HS-5 (cell line): Measurements from ENCODE around the gene NYAP2.

Experiments
- DNase-seq: peaks from one replicate; pipeline ENCODE4 v3.0.0-alpha.2; 2012; ENCODE audit warnings: low read depth

Gene NYAP2

GRCh38 chr2:225630824-225631533 is 231.5 kb downstream of the NYAP2 start:
- DNase-seq: no peak

GRCh38 chr2:225632351-225632750 is 232.8 kb downstream of the NYAP2 start:
- no peak for DNase-seq

DNA sequence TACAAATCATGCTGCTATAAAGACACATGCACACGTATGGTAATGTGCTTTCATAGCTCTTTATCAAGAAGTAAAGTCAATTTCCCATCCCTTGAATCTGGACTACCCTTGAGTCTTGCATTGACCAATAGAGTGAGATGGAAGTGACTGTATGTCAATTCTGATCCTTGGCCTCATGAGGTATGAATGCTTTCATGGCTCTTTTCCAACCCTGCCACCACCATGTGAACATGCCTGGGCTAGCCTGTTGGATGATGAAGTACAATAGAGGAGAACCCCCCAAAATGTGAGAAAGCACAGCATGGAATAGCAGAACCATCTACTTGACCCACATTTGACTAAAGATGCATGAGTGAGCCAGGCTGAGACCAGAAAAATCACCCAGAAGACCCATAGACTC is 237.0 kb downstream of the NYAP2 start:
- DNase-seq: no peak

- DNase-seq: no peak
Observed at GRCh38 chr2:225637259-225637658, 237.7 kb downstream of the NYAP2 start.

DNA sequence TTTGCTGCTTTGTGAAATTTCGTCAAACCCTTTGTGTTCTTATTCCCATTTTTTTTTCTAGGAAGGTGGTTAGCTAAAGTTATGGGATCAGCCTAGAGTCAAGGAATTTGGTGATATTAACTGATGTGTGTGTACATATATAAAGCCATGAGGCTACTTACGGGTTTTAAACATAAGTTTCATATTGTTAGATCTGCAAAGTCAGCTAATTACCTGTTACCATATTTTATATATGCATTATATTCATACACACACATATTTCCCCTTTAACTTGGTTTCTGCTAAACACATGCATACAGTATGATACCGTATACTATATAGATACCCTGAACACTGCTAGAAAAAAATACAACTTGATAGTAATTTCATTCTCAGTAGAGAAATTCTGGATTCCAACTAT is 241.0 kb downstream of the NYAP2 start:
- no peak for DNase-seq

DNA sequence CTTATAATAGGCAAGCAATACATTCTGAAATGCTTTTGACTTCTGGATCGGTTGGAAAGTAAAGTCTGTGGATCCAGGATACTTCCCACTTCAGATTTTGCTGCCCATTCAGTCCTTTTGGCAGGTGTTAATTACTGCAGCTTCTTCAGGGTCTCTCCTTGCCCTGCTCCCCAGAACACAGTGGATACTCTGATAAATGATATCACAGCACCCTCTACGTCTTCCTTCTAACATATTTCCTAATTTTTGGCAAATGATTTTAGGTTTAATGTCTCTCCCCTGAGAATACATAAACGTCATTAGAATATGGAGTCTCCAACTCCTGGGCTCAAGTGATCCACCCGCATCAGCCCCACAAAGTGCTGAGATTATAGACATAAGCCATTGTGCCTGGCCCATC is 249.8 kb downstream of the NYAP2 start:
- DNase-seq: no peak

DNA sequence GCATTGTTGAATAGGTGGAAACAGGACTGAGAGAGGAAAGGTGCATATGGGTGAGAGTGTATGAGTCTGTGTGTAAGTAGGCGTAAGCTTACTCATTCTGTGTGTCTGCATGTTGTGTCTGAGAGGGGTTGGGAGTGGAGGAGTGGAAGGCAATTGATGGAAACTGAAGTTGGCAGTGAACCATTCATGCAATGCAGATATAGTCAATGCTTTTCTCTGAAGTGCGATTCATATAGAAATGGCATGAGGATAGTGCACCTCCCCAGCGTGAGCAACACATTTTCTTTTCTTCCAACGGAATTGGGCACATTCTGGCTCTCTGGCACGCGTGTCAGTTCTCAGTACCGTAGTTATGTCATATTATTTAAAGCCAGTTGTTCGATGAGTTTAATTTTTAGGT is 250.5 kb downstream of the NYAP2 start:
- DNase-seq: no peak

DNA sequence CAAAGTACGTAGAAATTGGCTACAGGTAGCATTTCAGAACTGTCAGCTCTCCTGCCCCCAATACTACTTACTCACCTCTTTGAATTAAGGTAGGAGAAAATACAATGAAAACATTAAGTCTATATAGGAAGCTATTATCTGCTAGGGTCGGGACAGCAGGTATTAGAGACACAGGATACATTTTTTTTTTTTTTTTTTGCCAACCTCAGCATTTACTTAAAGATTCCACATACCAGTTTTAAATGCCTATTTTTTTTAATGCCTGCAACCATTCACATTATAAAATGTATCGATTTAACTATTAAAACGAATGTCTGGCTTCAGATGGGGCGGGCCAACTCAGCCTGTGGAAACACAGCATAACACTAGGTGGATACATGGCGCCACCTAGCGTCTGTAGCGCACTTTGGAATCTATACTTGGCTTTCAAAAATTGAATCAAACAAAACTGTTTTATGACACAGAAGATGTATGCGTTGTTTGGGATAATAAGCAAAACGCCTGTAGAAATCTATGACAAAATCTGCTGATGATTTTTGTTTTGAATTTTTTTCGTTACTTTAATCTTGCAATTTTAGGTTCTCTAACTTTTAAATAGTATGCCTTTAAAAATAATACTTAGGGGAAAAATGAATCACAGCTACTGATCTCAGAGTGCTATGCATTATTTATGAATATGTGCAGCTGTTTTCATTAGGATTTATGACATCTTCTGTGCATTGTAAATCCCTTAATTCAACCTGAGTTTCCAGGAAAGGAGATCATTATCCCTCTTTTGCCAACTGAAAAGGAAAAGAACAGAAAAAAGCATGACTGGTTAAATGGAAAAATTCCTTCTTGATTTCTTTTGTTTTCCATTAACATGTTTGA is 261.0 kb downstream of the NYAP2 start:
- DNase-seq: peak; percentile 49

DNA sequence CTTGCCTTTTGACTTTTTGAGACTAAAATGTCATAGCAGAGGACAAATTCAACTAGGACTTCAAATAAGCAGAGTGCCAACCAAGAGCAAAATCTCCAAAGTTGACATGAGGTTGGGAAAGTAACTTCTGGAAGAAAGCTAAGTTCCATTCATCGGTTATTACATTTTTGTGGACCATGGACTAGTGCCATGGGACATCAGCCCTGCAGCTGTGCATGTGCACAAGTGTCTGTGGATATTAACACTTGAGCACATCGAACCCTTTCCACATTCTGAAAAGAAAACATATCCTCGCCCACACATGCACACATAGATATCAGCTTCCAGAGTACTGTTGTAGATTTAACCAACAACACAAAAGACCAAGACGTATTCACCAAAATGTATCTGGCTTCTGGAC is 262.6 kb downstream of the NYAP2 start:
- no peak for DNase-seq

DNA sequence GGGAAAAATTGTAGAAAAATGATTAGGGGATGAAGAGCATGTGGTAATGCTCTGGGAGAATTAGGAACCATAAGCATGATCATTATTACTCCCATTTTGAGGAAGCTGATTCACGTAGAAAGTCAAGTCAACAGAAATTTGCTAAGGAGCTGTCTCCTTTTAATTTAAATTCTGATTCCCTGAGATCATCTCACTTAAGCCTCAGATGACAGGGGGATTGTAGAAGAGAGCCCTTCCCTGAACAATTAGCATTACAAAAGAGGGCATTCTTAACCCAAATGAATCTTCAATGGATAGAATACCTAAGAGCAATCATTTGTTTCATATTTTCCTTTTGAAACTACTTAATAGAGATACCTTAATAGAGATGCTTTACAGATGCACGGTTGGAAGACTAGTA is 267.9 kb downstream of the NYAP2 start:
- DNase-seq: no peak

DNA sequence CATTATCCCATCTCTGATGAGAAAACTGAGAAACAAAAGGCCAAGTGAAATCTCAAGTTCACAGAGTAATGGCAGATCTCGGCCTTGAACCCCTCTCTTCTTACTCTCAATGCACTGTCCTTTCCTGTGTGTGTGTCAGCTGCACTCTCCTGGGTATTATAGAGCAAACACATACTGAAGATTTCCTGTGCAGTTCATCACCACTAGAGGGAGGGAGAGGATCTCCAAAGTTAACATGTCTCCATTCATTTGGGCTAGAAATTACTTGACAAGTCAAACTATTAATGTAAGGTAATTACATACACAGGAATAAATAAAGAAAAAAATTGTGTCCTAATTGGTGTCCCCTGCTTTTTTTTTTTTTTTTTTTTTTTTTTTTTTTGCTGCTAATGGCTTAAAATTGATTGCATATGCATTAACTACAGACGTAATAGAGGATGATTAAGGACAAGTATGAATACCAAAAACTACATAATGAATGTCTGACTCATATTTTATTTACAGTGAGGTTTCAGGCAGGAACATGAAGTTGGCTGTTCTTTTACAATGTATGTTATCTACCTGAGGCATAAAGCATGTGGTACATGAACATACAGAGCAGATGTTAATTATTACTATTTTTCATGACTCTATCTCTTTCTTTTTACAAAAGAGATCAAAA is 269.2 kb downstream of the NYAP2 start:
- DNase-seq: peak; percentile 66

DNA sequence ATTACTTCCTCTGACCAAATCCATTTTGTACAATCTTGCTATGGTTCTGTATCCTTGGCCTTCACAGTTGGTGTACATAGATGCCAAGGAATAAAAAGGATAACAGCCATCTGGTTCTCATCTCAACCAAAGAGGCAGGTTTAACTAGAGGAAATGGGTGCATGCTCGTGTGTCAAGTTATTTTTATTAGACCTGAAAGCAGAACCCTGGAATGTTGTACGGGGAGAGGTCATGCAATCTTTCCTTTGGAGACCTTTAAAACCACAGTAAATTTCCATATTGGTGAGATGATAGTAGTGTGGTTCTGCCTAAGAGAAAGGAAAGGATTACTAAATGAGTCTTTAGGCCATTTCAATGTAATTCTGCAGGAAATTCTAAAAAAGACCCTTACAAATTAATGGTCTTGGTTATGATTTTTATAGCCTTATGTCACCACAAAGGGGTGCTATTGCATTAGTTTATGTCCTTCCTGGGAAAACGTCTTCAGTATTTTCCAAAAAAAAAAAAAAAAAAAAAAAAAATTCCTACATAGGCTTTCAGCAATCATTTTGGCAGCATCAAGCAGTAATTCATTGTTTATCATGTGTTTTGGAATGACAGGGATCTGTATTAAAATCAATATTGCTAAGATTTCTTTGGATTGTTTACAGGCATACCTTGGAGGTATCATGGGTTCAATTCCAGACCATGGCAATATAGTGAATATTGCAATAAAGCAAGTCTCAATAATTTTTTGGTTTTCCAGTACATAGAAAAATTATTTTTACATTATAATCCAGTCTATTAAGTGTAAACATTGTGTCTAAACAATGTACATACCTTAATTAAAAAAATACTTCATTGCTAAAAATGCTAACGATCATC is 270.8 kb downstream of the NYAP2 start:
- DNase-seq: peak; percentile 43

DNA sequence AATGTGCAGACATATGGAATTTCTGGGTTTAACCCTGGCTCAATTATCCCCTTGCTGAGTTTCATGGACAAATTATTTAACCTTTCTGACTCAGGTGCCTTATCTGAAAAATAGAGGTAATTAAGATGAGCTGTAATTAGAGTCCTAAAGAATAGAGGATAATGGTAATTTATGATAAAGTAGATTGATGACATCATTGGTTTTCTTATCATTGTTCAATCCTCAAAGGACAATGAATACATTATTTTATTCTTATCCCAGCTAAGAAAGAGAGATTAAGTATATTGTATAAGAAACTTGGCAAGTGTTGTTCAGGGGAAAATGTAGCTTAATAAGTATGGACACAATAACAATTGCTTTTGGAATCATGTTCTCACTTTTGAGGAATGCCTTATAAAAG is 279.3 kb downstream of the NYAP2 start:
- DNase-seq: no peak

- no peak for DNase-seq
Observed at GRCh38 chr2:225683258-225683657, 283.7 kb downstream of the NYAP2 start.

- DNase-seq: no peak
Observed at GRCh38 chr2:225690153-225690552, 290.6 kb downstream of the NYAP2 start.

DNA sequence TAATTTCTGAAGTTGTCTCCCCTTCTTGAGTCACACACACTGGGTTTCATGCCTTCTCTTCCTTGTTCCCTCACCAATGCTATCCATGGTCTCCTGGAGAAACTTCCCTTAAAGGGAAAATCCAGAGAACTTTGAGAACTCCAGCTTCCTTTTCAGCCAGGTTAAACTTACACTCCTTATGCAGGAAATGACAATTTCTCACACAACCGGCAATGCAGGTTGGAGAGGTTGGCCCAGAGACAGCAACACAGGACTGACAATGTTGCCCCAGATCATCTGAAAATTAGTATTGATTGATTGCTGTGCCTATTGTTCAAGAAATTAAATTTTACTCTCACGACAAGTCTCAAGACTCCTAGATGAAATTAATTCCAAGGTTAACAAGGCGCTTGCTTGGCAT is 292.2 kb downstream of the NYAP2 start:
- DNase-seq: no peak

- no peak for DNase-seq
Observed at GRCh38 chr2:225693259-225693658, 293.7 kb downstream of the NYAP2 start.

DNA sequence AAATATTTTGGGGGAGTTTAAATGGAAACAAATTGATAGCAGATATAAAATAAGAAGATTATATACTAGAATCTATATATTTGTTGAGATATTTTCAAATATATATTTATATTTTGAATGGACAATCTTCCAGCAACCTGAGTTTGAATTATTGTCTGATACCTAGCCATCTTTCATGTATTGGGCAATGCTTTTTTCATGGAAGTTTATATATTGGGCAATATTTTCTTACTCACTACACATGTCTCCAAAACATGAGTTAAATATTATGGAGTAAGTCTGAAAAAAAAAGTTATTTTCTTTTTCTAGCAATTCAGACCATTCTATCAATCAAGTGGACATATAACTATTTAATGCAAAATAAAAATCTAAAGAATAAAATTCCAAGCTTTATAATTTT is 295.2 kb downstream of the NYAP2 start:
- no peak for DNase-seq

GRCh38 chr2:225697936-225698335 is 298.4 kb downstream of the NYAP2 start:
- no peak for DNase-seq
